Measurements from ENCODE around the gene NPB.

The NPB gene

GRCh38 chr17:81879121-81879520 lies 22.9 kb upstream of the NPB start:
- TF ChIP-seq, protein P1, sequence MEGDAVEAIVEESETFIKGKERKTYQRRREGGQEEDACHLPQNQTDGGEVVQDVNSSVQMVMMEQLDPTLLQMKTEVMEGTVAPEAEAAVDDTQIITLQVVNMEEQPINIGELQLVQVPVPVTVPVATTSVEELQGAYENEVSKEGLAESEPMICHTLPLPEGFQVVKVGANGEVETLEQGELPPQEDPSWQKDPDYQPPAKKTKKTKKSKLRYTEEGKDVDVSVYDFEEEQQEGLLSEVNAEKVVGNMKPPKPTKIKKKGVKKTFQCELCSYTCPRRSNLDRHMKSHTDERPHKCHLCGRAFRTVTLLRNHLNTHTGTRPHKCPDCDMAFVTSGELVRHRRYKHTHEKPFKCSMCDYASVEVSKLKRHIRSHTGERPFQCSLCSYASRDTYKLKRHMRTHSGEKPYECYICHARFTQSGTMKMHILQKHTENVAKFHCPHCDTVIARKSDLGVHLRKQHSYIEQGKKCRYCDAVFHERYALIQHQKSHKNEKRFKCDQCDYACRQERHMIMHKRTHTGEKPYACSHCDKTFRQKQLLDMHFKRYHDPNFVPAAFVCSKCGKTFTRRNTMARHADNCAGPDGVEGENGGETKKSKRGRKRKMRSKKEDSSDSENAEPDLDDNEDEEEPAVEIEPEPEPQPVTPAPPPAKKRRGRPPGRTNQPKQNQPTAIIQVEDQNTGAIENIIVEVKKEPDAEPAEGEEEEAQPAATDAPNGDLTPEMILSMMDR (conservative IDR thresholded peaks at IDR 0.05; ENCODE audit: low read depth): no peak
- POLR2A ChIA-PET (ENCODE audit: low non-redundant PET): no interaction called here
- no peak for DNase-seq (ENCODE audit: low spot score)
- CTCF ChIA-PET: interaction anchor here (0.6 kb wide), 1 partner anchor 508 kb away, joined by 4 read pairs; no protein-coding TSS in a partner anchor
- H3K27ac ChIP-seq: peak overlapping the region; percentile 44

- TF ChIP-seq, protein P1 (conservative IDR thresholded peaks at IDR 0.05; ENCODE audit: low read depth): no peak
- POLR2A ChIA-PET (ENCODE audit: low non-redundant PET): no interaction called here
- CTCF ChIA-PET: interaction anchor here (1.2 kb wide), 1 partner anchor 75 kb away, joined by 4 read pairs; no protein-coding TSS in a partner anchor
- no peak for DNase-seq (ENCODE audit: low spot score)
- peak overlapping the region; percentile 98 for H3K27ac ChIP-seq
Observed at GRCh38 chr17:81884520-81884919, 17.5 kb upstream of the NPB start.

DNA sequence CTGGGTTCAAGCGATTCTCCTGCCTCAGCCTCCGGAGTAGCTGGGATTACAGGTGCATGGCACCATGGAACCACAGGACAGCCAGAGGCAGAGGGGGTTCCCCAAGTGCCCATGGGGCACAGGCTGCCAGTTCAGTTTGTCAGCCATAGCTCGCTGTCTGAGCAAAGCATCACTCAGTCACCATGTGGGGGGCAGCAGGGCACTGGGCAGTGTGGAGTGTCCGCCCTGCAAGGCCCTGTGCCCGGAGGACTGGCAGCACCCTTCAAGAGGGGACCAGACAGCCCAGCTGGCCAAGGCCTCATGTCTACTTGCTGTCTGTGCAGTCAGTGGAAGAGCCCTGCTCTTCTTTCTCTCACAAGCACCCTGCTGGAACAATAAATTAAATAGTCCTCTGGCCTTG lies 17.1 kb upstream of the NPB start:
- ChIA-PET POLR2A (ENCODE audit: low non-redundant PET) (interaction anchor here (0.6 kb wide), 1 partner anchor 16 kb away, joined by 3 read pairs; no protein-coding TSS in a partner anchor), CTCF (no interaction called here)
- DNase-seq (ENCODE audit: low spot score): no peak
- TF ChIP-seq, protein P1 (conservative IDR thresholded peaks at IDR 0.05; ENCODE audit: low read depth): no peak
- peak overlapping the region; percentile 98 for H3K27ac ChIP-seq

DNA sequence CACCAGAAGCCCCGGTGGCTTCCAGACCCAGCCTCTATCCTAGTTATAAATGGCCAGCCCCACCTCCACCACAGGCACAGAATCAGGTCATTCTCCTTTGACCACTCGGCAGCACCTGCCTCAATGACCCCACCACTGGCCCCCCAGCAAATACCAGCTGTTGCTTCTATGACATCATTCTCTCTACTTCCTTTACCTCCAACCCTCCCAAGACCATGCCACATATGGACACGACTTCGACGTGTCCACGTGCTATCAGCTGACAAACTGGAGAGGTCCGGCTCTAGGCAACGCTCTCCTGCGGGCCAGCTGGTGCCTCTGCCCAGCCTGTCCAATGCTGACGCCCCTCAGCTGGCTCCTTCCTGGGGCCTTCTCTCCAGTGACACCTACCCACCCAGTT lies 16.6 kb upstream of the NPB start:
- POLR2A ChIA-PET (ENCODE audit: low non-redundant PET): interaction anchor here (0.6 kb wide), 1 partner anchor 16 kb away, joined by 3 read pairs; no protein-coding TSS in a partner anchor
- DNase-seq (ENCODE audit: low spot score): no peak
- peak overlapping the region; percentile 98 for H3K27ac ChIP-seq
- CTCF ChIA-PET: no interaction called here
- TF ChIP-seq, protein P1 (conservative IDR thresholded peaks at IDR 0.05; ENCODE audit: low read depth): no peak

DNA sequence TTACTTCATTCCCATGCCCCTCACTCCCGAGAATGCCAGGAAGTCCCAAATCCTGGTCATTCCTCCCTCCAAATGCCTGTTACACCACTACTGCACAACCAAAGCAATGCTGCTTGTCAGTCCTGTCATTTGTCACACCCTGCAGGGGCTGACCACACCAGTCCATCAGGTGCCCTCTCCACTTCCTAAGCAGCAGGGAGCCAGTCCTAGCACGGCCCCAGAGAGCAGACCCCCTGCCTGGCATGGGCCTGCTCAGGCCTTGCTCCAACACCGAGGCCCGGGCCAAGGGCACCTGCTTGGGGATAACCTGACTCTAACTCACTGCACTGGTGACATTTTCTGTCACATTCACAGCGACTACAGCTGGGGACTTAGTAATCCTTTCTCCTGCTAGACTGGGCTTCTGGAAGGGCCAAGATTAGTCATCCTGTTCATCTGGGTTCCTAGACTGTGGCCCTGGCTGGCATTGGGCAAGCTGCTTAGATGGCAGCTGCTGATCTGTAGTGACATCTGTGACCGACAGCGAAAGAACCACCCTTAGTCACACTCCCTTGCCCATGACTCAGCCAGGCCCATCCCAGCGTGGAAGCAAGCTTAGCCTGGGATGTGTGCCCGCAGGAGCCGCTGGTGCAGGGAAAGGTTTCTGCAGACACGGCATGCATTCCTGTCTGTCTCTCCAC lies 16.0 kb upstream of the NPB start:
- peak overlapping the region; percentile 98 for H3K27ac ChIP-seq
- DNase-seq (ENCODE audit: low spot score): no peak
- CTCF ChIA-PET: interaction anchor here (0.8 kb wide), 1 partner anchor 27 kb away, joined by 3 read pairs; no protein-coding TSS in a partner anchor
- POLR2A ChIA-PET (ENCODE audit: low non-redundant PET): no interaction called here
- TF ChIP-seq, protein P1 (conservative IDR thresholded peaks at IDR 0.05; ENCODE audit: low read depth): no peak

DNA sequence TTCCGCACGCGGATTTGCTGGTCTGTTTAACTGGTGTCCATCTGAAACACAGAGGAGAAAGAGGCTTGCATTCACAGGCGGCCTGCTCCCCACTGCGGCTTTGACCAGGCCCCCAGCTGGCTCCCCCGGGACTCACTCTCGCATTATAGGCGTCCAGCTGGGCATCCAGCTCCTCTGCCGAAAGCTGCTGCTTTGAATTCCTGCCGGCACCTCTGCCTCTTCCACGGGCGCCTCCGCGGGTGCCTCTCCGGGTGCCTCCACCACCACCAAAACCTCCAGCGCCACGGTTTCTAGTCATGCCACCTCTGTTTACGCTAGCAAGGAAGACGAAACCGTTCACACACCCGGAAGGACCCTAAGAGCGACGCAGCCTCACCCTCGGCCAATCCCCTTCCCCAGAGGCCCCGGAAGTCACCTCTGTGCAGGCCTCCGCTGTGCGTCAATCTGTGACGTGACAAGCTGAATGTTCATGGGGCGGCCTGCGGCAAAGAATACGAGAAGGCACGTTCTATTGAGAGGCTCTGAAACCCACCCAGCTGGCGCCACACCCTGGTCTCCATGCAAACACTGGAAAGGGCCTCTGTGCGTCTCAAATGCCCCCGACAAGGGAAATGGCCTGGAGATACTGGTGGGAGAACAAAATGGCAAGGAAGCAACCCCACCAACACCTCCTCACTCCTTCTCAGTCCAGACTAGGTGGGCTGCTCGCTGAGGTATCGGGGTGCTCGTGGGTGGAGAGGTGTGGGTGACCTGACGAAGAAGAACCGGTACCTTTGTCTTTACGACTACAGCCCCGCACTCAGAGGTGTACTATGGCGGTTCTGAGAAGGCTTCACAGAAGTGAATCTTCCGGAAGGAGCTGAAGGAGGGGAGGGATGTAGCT lies 13.7 kb upstream of the NPB start:
- TF ChIP-seq, protein P1 (conservative IDR thresholded peaks at IDR 0.05; ENCODE audit: low read depth): no peak
- peak overlapping the region; percentile 98 for H3K27ac ChIP-seq
- no peak for DNase-seq (ENCODE audit: low spot score)
- POLR2A ChIA-PET (ENCODE audit: low non-redundant PET): no interaction called here
- CTCF ChIA-PET: no interaction called here

Data from RWPE1 (cell line).